ENCODE measurements around the gene CCDC88A.
A peak's percentile ranks its signal among the peaks of the same experiment; 100 is the strongest.
"Not testable (repeated sequence)": the region's sequence is repeated elsewhere in the genome, so short reads cannot be mapped to it uniquely, and the experiment has no call there.

Gene CCDC88A

DNA sequence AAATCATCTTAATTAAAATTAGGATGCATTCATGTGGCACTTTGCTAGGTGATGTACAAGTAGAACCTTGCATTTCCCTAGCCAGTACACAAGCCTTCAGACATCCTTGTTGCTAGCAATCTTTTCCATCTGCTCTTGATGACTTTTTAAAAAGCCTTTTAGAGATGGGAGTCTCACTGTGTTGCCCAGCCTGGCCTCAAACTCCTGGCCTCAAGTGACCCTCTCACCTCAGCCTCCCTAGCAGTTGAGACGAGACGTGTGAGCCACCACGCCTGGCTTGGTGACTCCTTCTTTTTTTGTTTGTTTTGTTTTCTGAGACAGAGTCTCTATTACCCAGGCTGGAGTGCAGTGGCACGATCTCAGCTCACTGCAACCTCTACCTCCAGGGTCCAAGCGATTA is 1.7 kb upstream of the CCDC88A start:
- no peak for DNase-seq (ENCODE audit: low read depth)

DNA sequence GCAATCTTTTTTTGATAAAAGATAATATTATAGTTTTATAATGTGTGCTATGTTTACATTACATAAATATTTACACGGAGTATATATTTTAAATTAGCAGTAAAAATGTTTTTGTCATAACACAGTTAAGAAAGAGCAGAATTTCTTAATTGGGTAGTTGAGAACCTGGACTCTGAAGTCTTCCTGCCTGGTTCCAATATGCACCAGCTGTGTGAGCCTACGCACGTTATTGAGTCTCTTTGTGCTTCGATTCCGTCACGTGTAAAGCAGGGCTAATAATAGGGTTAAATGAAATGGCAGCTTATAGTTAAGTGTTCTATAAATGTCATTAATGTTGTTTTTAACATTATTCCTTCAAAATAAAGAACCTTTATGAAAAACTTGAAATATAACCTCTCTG is 1.2 kb upstream of the CCDC88A start:
- DNase-seq (ENCODE audit: low read depth): no peak

DNA sequence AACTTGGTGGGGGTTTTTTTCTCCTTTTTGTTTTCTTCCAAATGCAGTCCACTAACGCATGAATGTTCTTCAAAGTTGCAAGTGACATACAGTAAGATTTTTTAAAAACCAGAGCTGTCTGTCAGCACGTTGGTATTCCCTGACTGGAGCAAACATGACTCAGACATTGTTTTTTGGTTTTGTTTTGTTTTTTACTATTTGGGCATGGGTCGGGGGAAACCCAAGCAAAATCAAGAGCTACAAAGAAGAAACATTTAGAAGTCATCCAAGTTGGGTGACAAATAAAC is 726 bp upstream of the CCDC88A start:
- DNase-seq (ENCODE audit: low read depth): no peak

DNA sequence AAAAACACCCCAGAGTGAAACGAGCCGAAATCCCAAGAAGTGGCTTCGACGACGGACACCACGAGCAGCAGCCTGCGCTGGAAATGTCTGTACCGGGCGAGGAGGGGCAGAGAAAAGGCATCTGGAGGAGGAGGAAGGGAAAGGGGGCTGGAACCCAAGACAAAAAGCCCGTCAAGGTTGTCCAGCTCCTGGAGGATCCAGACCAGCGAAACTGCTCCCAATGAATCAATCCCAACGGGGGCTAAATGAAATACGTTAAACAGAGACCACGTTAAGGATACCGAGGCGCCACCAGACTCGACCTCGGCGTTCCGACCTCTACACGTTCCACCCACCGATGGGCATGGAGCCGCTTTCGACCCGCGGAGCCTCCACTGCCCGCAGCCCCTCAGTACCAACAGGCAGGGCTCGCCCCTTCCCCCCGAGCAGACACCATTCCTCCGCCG is 400 bp downstream of the CCDC88A start:
- peak; percentile 6 for DNase-seq (ENCODE audit: low read depth)

DNA sequence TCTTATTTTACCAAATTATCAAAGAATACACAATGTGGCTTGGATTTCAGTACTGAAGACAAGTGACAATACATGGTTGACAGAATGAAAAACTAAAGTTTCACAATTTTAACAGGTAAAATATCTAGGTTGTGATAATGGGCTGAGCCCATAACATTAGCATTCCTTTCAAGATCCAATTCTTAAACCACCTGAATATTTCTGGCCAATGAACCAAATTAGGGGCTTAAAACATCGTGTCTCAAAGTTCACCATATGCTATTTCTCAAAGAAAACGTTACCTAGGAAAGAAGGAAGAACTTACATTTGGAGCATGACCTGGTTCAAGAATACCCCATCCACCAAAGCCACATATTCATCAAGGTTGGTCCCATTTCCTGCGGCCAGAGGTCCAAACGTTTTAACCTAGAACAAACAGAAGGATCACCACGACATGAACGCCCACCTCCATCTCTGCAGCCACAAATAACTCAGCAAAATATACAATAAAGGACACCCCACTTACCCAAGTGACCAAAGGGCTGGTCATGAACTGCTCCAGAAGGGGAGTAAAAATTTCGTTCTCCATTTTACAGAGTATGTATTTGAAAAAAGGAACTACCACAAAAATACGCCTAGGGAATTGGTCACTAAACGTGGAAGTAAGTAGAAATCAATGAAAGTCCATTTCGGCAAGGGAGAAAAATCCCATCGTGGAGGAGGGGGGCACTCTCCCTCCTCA is 984 bp downstream of the CCDC88A start:
- no peak for DNase-seq (ENCODE audit: low read depth)

DNA sequence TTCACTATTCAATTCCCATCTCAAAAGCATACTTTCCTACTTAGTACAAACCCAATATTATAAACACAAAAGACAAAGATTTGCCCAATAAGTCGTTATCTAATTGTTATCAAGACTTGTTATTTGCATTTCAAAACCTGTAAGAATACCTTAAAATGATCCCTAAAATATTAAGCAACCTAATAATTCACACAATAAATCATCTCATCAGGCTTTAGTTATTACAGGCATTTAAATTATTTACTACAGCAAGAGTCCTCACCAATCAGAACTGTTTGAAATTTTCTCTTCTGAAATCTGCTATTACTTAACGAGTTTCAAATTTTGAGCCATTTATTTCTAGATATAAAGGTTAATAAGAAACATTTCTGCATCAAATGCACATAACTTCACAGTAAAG is 1.6 kb downstream of the CCDC88A start:
- no peak for DNase-seq (ENCODE audit: low read depth)

DNA sequence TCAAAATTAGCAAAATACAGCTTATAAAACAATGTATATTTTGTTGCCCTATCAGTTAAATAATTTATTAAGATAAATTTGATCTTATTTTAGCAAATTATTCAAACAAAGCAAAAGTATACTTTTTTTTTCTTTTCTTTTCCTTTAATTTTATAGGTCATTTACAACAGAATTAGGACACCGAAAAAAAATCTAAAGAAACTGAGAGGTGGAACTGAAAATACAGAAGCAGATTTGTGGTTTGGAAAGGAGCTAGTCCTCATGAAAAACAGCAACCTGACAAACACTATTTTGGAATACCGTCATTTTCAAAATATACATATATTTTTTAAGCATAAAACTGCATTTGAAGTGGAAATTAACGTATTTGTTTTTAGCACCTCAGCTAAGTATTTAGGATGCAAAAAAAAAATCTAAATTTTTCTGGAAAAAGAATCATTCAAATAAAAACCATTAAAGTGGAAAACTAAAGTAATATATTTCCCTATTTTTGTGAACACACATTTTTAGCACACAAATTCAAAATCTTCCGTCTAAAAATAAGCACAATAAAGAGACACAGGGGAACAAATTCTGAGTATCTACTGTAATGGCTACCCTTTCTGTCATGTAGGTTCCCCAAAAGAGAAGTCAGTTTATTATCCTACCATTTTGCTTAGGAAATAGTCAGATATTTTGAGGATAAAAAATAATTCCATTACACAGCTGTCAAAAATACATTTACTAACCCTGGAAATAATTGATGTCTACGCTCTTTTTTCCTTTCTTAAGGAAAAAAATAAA is 2.7 kb downstream of the CCDC88A start:
- no peak for DNase-seq (ENCODE audit: low read depth)

DNA sequence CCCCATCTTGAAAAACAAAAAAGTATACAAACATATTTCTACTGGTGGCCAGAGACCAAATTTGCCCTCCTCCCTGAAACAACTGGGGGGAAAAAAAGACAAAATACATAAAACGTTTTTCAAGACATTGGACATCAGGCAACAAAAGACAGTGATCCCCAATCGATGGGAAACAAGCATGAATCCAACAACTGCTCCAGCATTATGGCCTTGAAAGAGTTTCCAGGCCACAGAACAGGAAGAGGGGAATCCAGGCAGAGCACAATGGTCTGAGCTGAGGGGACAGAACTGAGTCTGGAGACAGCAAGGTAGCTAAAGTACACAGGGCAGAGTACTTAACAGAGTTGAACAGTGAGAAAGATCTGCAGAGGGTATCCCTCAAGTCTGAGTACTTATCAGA is 4.4 kb downstream of the CCDC88A start:
- DNase-seq (ENCODE audit: low read depth): no peak

DNA sequence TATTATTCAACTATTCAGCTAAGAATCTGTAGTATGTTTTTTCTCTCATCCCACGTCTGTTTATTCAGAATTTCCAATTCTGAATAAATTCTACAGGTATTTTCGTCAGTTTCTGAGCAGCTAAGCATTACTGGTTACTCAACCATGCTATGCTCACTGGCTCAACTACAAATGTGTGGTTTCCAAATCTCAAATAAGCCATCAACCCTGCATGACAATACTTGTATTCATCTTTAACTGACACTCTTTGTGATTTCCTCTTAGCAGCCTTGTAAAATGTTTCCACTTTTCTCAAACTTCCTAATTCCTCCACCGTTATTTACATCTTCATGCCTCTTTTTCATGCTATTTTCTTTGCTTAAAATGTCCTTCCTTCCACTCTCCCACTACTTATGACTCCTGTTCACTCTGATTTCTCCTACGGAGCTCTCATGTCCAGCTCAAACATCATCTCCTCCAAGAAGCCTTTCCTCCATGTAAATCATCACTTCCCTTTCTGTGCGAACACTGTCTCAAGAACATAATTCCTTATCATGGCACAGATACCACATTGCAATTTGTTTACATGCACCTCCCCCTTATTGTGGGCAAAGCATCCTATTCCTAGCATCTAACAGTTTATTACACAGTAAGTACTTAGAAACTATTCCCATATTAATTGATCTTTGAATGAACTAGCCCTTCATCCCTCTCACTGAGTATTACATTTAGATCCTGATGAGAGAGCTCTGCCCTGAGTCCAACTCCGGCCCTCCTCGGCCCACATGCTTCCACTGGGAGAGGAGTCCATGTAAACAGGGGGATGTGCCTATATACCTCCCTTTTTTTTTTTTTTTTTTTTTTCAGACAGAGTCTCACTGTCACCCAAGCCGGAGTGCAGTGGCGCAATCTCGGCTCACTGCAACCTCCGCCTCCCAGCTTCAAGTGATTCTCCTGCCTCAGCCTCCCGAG is 10.5 kb downstream of the CCDC88A start:
- DNase-seq (ENCODE audit: low read depth): no peak

DNA sequence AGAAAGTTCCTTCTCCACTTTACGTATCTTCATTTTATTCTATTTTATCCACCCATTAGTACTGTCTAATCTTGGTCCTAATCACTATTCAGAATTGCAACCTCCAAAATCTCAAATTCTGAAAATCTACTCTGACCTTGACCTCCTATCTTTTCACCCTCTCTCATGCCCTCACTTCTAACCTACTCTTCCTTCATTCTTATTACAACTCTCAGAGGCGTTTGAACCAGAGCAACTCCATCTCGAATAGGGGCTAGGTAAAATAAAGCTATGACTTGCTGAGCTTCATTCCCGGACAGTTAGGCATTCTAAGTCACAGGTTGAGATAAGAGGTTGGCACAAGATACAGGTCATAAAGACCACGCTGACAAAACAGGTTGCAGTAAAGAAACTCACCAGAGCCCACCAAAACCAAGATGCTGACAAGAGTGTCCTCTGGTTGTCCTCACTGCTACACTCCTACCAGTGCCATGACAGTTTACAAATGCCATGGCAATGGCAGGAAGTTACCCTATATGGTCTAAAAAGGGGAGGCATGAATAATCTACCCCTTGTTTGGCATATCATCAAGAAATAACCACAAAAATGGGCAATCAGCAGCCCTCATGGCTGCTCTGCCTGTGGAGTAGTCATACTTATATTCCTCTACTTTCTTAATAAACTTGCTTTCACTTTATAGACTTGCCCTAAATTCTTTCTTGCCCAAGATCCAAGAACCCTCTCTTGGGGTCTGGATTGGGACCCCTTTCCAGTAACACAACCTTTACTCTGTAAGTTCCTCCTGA is 11.4 kb downstream of the CCDC88A start:
- DNase-seq (ENCODE audit: low read depth): no peak

DNA sequence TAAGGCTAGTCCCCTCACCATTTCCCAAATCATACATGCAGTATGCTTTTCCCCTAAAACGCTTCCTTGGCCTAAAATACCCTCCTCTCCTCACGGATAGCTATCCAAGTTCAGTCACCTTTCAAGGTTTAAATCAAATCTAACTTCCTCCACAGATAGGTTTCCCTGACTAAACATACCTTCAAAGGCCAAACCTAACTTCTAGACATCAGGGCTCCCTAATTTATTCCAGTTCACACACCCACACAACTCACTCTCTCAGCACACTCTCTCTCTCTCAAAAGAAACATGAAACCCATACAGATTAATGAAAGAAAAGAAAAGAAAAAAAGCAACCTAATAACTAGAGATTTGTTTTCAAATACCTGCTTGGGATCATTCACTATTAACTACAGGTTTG is 14.5 kb downstream of the CCDC88A start:
- DNase-seq (ENCODE audit: low read depth): no peak

DNA sequence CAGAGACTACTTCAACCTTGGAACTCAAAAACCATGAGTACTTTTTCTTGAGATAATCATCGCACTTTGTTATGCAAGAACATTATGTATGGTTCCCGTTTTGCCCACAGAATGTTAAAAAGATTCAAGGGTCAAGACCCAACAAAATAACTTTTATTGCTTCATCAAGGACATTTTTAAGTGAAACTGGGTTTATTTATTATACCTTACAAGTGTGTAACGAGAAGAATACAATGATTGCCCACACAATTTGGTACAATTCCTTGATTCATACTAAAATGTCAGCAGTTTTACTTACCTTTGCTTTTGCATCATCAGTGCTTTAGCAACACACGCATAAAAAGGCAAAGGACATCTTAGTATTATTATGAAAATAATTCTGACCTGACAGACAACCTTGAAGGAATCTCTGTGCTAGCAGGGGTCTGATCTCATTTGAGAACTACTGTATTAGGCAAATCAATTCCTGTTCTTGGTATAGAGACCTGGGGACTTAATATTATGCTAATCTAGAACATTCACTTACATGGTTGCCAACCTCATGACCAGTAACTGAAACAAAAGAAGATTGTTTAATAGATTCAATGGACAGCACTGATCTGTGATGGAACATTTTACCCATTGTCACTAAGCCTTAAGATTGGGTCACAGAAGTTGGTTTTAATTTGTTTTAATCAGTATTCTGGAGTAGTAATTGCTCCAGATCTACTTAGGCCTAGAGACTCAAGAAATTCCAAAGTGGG is 16.2 kb downstream of the CCDC88A start:
- DNase-seq (ENCODE audit: low read depth): no peak

DNA sequence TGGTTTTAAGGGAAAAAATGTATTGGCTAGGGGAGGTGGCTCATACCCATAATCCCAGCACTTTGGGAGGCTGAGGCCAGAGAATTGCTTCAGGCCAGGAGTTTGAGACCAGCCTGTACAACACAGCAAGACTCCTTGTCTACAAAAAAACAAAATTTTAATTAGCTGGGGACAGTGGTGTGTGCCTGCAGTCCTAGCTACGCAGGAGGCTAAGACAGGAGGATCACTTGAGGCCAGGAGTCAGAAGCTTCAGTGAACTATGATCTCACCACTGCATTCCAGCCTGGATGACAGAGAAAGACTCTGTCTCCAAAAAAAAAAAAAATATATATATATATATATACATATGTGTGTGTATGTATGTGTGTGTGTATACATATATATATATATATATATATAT is 18.5 kb downstream of the CCDC88A start:
- no peak for DNase-seq (ENCODE audit: low read depth)

DNA sequence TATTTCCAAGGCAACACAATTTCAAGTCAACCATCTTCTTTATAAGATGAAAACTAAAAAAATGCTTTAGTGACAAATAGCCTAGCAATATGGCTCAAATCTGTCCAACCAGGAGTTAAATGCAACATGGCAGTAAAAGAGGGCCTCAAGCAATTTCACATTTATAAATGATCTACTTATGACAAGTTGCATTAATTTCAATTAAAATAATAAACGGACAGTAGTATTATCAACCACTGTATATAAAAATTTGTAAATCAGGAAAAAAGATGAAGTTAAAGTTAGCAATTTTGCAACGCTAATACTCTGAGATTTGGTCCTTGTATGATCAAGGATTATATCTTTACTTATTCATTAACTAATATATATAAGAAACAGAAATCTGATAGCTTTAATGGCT is 19.3 kb downstream of the CCDC88A start:
- DNase-seq (ENCODE audit: low read depth): no peak

DNA sequence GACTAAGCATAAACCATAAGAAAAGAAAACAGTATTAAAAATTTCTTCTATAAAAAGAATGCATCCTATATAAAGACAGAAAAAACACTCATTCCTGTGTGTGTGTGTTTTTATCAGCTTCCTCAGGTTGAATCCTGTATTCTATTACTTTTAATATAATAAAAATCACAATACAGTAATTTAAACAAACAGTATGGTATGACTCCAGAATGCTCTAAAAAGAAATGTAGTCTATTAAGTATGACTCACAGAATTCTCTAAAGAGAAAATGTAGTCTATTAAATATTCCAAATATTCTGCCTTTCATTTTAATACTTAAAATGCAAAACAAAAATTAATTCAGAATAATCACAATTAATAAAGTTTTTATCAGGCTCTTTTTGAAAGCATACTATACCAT is 19.8 kb downstream of the CCDC88A start:
- DNase-seq (ENCODE audit: low read depth): no peak

DNA sequence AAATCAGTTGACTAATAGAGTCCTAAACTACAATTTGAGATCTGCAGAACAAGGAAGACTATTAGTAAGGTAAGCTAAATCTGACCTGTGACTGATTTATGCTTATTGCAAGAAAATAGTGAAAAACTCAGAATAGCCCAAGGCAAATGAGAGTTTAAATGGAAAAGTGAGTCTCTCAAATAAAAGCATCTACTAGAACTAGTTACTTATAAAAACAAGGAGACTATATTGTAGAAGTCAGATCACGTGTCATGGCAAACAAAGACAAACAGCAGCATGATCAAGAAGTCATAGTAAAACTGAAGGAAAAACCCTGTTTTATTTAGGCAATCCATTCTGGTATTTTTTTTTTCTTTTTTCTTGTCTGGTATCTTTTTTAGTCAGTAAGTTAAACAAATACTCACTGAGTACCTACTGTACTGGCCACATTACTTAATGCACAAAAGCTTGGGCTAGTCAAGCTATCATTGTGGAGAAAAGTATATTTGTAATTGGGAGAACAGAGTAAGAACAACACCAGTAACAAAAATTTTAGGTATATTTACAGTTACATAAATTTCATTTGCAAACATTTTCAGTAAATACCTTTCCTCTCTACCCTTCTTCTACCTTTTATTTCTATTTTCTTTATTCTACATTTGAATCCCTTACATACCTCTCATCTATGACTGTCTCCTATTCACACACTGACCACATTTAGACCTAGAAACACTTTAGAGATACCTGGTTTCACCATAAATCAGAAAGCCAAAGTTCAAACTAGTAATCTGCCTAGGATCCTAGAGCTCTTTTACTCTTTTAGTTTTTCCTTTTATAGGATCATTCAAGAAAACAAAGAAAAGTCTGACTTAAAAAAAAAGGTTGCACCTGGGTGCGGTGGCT is 23.7 kb downstream of the CCDC88A start:
- no peak for DNase-seq (ENCODE audit: low read depth)

DNA sequence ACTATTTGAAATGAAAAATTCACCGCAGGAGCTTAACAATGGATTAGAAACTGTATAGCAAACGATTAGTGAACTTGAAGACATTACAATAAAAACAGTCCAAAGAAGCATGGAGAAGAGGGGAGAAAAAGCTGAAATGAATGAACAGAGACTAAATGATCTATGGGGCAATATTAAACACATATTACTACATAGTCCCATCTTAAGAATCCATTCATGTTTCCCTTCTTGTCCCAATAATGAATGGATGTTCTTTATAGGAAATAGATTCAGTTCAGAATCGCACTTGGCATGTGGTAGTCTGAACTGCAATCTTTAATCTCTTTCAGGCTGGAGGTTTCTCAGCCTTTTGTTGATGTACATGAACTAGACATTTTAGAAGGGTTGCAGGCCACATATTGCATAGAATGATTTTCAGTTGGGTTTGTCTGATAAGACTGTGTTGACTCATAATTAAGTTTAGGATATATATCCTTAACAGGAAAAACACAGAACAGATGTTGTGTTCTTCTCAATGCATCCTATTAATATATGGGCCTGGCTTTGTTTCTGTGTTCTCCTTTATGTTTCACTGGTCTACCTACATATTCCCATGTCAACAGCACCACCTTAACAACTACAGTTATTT is 27.9 kb downstream of the CCDC88A start:
- no peak for DNase-seq (ENCODE audit: low read depth)

DNA sequence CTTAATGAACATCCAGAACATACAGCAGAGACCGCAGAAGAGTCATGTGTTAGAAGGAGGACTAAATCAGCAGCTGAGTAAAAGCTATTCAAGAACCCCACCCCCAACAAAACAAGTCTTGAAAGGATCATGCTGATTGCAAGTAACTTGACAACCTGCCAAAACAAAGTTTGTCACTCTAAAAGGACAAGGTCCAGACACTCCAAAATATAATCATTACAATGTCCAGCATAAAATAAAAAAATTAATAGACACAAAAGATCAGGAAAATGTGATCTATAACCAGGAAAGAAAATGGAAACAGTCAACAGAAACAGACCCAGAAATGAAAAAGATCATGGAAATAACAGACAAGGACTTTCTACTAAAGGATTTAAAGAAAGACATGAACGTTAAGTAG is 28.5 kb downstream of the CCDC88A start:
- no peak for DNase-seq (ENCODE audit: low read depth)

DNA sequence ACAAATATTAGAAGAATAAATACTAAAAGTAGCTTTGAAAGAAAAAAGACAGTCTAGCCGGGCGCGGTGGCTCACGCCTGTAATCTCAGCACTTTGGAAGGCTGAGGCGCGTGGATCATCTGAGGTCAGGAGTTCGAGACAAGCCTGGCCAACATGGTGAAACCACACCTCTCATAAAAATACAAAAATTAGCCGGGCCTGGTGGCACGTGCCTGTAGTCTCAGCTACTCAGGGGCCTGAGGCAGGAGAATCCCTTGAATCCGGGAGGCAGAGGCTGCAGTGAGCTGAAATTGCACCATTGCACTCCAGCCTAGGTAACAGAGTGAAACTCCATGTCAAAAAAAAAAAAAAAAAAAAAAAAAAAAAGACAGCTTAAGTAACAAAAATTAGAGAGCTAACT is 34.1 kb downstream of the CCDC88A start:
- DNase-seq (ENCODE audit: low read depth): not testable (repeated sequence)

DNA sequence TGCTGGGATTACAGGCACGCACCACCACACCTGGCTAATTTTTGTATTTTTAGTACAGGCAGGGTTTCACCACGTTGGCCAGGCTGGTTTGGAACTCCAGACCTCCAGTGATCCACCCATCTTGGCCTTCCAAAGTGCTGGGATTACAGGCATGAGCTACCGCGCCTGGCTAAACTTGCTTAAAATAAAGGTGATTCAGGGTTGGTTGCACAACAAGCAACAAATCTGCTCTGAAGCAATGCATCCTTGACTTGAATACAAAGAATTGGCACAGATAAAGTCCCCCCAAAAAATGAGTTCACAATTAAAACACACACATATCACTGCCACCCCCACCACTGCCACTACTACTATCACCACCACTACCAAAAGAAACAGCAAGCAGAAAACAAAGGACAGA is 34.9 kb downstream of the CCDC88A start:
- DNase-seq (ENCODE audit: low read depth): no peak

All from activated T-helper 9 cell treated with anti-CD3 and anti-CD28 coated beads, Interleukin-2, amount 50 U/mL, for 16 hours (primary cell).